ENCODE data around the gene TNFAIP8. TPM values are rescaled to one million over a fixed set of nuclear protein-coding genes. Genes with fewer than 3 reads are reported as not detected.

Gene TNFAIP8
- 10 to 100 TPM; 22.7 to 33.2 (median 28.2) TPM for polyA plus RNA-seq (ENCODE audit: insufficient read length in 4 of 4)

- DNase-seq (ENCODE audit: low read depth in 4 of 4, low spot score in 2 of 4) = peak in 3 of 4 donors; percentile 52 to 77 (median 59)
Measured at GRCh38 chr5:119355685-119356611, at the start of gene TNFAIP8. Gene TNFAIP8 (plus strand): TSS chr5:119356019. CDS start chr5:119356091, 72 bp downstream.

GRCh38 chr5:119307170-119307569 lies 48.6 kb upstream of the TNFAIP8 start:
- no peak for DNase-seq (ENCODE audit: low read depth in 4 of 4, low spot score in 2 of 4)

- no peak for DNase-seq (ENCODE audit: low read depth in 4 of 4, low spot score in 2 of 4)
Measured at GRCh38 chr5:119309326-119309725, 46.5 kb upstream of the TNFAIP8 start.

- DNase-seq (ENCODE audit: low read depth in 4 of 4, low spot score in 2 of 4) = no peak
Measured at GRCh38 chr5:119311688-119312087, 44.1 kb upstream of the TNFAIP8 start.

- DNase-seq (ENCODE audit: low read depth in 4 of 4, low spot score in 2 of 4) = no peak
Measured at GRCh38 chr5:119312403-119312802, 43.4 kb upstream of the TNFAIP8 start.

GRCh38 chr5:119313197-119313596 lies 42.6 kb upstream of the TNFAIP8 start:
- DNase-seq (ENCODE audit: low read depth in 4 of 4, low spot score in 2 of 4) = no peak

DNA sequence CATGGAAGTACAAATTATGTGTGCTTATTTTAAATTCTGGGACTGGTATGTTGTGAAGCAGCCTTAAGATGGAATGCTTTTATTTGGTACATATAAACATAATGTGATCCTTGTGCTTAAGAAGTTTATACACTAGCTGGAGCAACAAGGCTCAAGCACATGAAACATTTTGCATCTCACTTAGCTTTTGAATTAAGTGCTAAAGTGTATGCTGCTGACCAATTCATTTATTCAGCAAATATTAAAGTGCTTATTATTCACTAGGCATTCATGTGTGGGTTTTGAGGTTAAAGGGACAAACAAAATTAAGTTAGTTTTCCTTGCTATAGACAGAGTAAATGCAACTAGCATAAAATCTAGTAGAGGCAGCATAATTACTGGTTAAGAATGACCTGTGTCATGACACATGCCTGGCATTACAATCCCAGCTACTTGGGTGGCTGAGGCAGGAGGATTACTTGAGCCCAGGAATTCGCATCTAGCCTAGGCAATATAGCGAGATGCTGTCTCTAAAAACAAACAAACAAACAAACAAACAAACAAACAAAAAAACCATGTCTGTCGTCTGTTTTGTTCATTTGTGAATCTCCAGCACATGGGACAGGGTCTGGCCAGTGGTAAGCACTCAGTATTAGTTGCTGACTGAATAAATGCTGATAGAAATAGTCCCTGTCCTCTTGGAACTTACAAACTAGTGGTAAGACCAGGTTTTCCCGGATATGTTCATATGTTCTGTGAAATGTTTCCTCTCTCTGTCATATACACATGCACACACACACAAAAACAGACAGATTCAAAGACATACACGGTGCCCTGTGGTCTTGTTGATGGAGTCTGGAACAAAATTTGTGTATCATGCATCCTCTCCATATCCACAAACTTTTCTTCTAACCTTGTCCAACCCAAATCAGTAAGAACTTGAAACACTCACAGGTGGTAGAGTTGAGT lies 41.9 kb upstream of the TNFAIP8 start:
- no peak for DNase-seq (ENCODE audit: low read depth in 4 of 4, low spot score in 2 of 4)

GRCh38 chr5:119315516-119315949 lies 40.3 kb upstream of the TNFAIP8 start:
- DNase-seq (ENCODE audit: low read depth in 4 of 4, low spot score in 2 of 4) = no peak

DNA sequence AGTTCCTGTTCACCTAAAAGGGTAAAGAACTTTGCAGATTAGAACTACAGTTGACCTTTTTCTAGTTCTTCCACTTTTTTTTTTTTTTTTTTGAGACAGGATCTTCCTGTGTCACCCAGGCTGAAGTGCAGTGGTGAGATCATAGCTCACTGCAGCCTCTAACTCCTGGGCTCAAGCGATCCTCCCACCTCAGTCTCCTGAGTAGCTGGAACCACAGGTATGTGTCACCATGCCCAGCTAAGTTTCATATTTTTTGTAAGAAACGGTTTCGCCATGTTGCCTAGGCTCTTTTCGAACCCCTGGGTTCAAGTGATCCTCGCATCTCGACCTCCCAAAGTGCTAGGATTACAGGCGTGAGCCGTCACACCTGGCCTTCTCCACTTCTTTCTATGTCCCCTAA lies 39.7 kb upstream of the TNFAIP8 start:
- no peak for DNase-seq (ENCODE audit: low read depth in 4 of 4, low spot score in 2 of 4)

- DNase-seq (ENCODE audit: low read depth in 4 of 4, low spot score in 2 of 4) = no peak
Measured at GRCh38 chr5:119316906-119317305, 38.9 kb upstream of the TNFAIP8 start.

GRCh38 chr5:119318256-119318894 lies 37.4 kb upstream of the TNFAIP8 start:
- no peak for DNase-seq (ENCODE audit: low read depth in 4 of 4, low spot score in 2 of 4)

GRCh38 chr5:119319401-119319800 lies 36.4 kb upstream of the TNFAIP8 start:
- DNase-seq (ENCODE audit: low read depth in 4 of 4, low spot score in 2 of 4) = no peak

- no peak for DNase-seq (ENCODE audit: low read depth in 4 of 4, low spot score in 2 of 4)
Measured at GRCh38 chr5:119319890-119320289, 35.9 kb upstream of the TNFAIP8 start.

- no peak for DNase-seq (ENCODE audit: low read depth in 4 of 4, low spot score in 2 of 4)
Measured at GRCh38 chr5:119321569-119322311, 34.1 kb upstream of the TNFAIP8 start.

DNA sequence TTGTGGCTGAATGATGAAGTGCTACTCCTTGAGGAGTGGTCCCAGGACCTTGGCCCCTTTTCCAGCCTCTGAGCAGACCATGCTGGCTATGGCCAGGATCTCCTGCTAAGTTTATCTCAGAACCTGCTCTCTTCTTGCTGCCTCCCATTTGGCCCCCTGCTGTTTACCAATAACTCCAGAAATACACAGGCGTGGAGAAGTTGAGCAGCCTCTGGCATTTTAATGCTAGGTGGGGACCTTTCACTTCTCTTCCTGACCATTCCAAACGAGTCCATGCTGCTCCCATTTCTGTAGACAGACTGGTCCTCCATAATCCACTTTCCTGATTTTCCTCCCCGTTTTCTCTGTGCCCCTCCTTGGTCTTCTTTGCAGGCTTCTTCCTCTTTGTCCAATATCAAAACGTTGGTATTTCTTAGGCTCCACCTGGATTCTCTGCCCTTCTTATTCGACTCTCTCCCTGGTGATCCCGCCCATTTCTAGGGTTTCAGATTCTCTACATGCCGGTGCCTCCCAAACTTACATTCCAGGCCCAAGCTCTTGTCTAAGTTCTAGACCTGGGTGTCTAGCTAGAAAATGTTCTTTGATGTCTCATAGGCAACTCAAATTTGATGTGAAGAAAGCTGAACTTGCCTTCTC lies 33.4 kb upstream of the TNFAIP8 start:
- no peak for DNase-seq (ENCODE audit: low read depth in 4 of 4, low spot score in 2 of 4)

DNA sequence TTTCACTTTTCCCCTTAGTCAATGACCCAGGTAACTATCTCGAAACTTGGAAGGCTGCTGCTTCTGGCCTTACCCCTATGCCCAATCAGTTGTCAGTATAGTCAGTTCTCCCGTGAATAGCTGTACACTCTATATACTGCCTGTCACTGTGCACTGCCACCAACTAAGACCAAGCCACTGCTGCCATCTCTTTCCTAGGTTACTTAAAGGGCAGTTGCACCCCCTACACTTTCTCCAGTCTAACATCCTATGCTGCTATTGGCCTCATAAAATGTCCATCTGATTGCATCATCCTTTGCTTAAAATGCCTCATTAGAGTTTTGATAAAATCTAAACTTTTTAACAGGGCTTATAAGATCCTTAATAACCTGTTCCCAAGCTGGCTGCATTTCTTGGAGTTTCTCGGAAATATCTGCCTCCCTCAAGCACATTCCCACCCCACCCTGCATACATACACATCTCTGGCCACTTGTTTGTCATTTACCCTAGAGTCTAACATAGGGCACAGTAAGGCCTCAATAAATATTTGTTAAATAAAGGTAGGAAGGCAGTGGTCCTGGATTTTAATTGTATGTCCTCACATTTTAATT lies 32.8 kb upstream of the TNFAIP8 start:
- DNase-seq (ENCODE audit: low read depth in 4 of 4, low spot score in 2 of 4) = no peak

GRCh38 chr5:119323601-119324000 lies 32.2 kb upstream of the TNFAIP8 start:
- DNase-seq (ENCODE audit: low read depth in 4 of 4, low spot score in 2 of 4) = no peak

GRCh38 chr5:119324842-119325241 lies 31.0 kb upstream of the TNFAIP8 start:
- DNase-seq (ENCODE audit: low read depth in 4 of 4, low spot score in 2 of 4) = no peak

DNA sequence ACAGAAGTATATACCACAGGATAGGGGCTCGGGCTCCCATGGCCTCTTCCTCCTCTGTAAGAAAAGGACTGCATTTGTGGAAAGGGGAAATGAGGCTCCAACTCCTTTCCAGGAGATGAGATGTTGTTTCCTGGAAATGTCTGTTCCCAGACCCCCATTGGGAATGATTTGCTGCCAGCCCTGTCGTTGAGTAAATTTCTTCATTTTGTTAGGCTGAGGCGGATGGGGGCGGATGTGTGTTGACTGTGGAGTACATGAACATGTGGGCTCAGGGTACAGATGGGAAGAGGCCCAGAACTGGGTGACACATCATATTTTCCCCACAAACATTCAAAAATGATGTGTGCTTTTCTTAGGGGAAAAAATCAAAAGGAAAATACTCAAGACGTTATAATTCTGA lies 28.8 kb upstream of the TNFAIP8 start:
- DNase-seq (ENCODE audit: low read depth in 4 of 4, low spot score in 2 of 4) = no peak
